K562 (cell line): ENCODE measurements around the gene KCTD11. TPM values are rescaled to one million over a fixed set of nuclear protein-coding genes. Genes with fewer than 3 reads are reported as not detected.

Experiments
- ATAC-seq: fragments of 200-7000 bp; cut with Tn5 transposase; 3 replicates; pipeline ENCODE4 v1.9.1; 2020; ENCODE audit warnings: moderate library complexity
- BruUV-seq: library from RNA; stranded (reverse); fragments of 400-500 nt; replicated peaks from 2 replicates; lab custom pipeline; 2021; lab: Mats Ljungman, UMichigan
- CTCF ChIA-PET: fragments of 300-600 bp; formaldehyde crosslinking; extraction: SDS; loops from one replicate; lab custom pipeline; 2021; ENCODE audit warnings: low intra/inter-chr PET ratio; lab: Yijun Ruan, JAX
- POLR2A ChIA-PET: fragments of 300-600, 350-650 bp; sonication (Branson Sonifier 250); formaldehyde crosslinking; extraction: SDS; loops from one replicate; lab custom pipeline; 2021; ENCODE audit warnings: antibody characterized with exemption, inconsistent platforms; lab: Yijun Ruan, JAX
- DNase-seq, 4 experiments: peaks; one replicate each; pipeline versions ENCODE4 v3.0.0 to v3.0.0-alpha.2; 2011 to 2018; ENCODE audit warnings: low spot score in 3 of 4, mixed read lengths in 3 of 4; ENCODE audit errors: extremely low read depth in 1 of 4
- FAIRE-seq: peaks from 2 replicates; lab custom pipeline; 2011; peaks lifted over from hg19 to GRCh38; lab: Jason Lieb, UNC
- H2AFZ ChIP-seq: 2 replicates; pipeline ENCODE4 v1.6.0; 2011; ENCODE audit warnings: low read depth, low read length, control low read depth, inconsistent platforms
- H3K27ac ChIP-seq: fragments of 200-600 bp; 3 replicates; pipeline ENCODE4 v1.8.0; 2011; ENCODE audit warnings: low read depth, mild to moderate bottlenecking, control low read depth, inconsistent platforms, low read length, moderate library complexity, mixed read lengths; ENCODE audit errors: extremely low read depth
- H3K27me3 ChIP-seq, 2 experiments: fragments of 300-600 bp in 1 of 2; 2 replicates in 1 of 2; 3 replicates in 1 of 2; pipeline versions ENCODE4 v1.6.0 to v1.8.0; 2011; ENCODE audit warnings: inconsistent platforms in 2 of 2, low read length in 2 of 2, mild to moderate bottlenecking in 1 of 2, mixed read lengths in 1 of 2, moderate library complexity in 1 of 2; ENCODE audit not compliant: control insufficient read depth in 2 of 2, insufficient read depth in 2 of 2
- H3K36me3 ChIP-seq: fragments of 300-600 bp; 3 replicates; pipeline ENCODE4 v1.8.0; 2011; ENCODE audit warnings: mild to moderate bottlenecking, low read length, inconsistent platforms; ENCODE audit not compliant: control insufficient read depth, insufficient read depth
- H3K4me1 ChIP-seq, 2 experiments: fragments of 200-600 bp in 1 of 2; replicated peaks in 1 of 2; 2 replicates in 1 of 2; 3 replicates in 1 of 2; pipeline versions ENCODE4 v1.5.1 to v1.8.0; 2011; ENCODE audit warnings: inconsistent platforms in 2 of 2, low read length in 2 of 2, mild to moderate bottlenecking in 1 of 2, mixed read lengths in 1 of 2, moderate library complexity in 1 of 2; ENCODE audit not compliant: control insufficient read depth in 2 of 2, insufficient read depth in 2 of 2
- H3K4me2 ChIP-seq: 2 replicates; pipeline ENCODE4 v1.6.1; 2011; ENCODE audit warnings: low read length, control low read depth, inconsistent platforms, mixed read lengths; ENCODE audit not compliant: insufficient read depth
- H3K4me3 ChIP-seq: fragments of 200-600 bp; sonication (generic), shearing (Covaris generic); 2 replicates; pipeline ENCODE4 v1.5.1; 2016; ENCODE audit warnings: control low read depth, inconsistent platforms
- H3K79me2 ChIP-seq: fragments of 200-600 bp; 3 replicates; pipeline ENCODE4 v1.8.0; 2011; ENCODE audit warnings: low read length, inconsistent platforms; ENCODE audit not compliant: control insufficient read depth, insufficient read depth
- H3K9ac ChIP-seq, 2 experiments: 2 replicates each; pipeline versions ENCODE4 v1.6.0 to v1.6.1; 2011; ENCODE audit warnings: low read depth in 2 of 2, low read length in 2 of 2, control low read depth in 1 of 2, inconsistent platforms in 1 of 2, mild to moderate bottlenecking in 1 of 2, mixed read lengths in 1 of 2; ENCODE audit not compliant: insufficient read depth in 1 of 2
- H3K9me1 ChIP-seq: one replicate; pipeline ENCODE4 v1.6.0; 2011; ENCODE audit warnings: inconsistent platforms, mild to moderate bottlenecking, low read length, moderate library complexity; ENCODE audit not compliant: control insufficient read depth, insufficient read depth
- H3K9me3 ChIP-seq: replicated peaks from 2 replicates; pipeline ENCODE4 v1.5.1; 2011; ENCODE audit warnings: low read depth, low read length, inconsistent platforms; ENCODE audit not compliant: control insufficient read depth, insufficient read depth
- H4K20me1 ChIP-seq: replicated peaks from 2 replicates; pipeline ENCODE4 v1.6.1; 2011; ENCODE audit warnings: low read length, inconsistent platforms, mixed read lengths; ENCODE audit not compliant: control insufficient read depth, insufficient read depth
- CXXC5 ChIP-seq: fragments of 250-450 bp; sonication (Bioruptor Pico); IDR thresholded peaks from 2 replicates; pipeline ENCODE4 v1.8.0; 2022; ENCODE audit warnings: inconsistent platforms, mild to moderate bottlenecking, moderate library complexity
- E2F8 ChIP-seq: fragments of 450-650 bp; IDR thresholded peaks from 2 replicates; pipeline ENCODE4 v1.7.1; 2018; ENCODE audit warnings: mild to moderate bottlenecking, low read depth; ENCODE audit not compliant: partially characterized antibody
- JUN ChIP-seq, 2 experiments: sonication (generic) in 1 of 2; formaldehyde crosslinking in 1 of 2; IDR thresholded peaks; 2 replicates each; pipeline versions ENCODE4 v1.6.1 to v1.8.0; 2012 to 2022; ENCODE audit warnings: borderline replicate concordance in 2 of 2, mild to moderate bottlenecking in 2 of 2, improper control_type of control experiment in 1 of 2, low read depth in 1 of 2, low read length in 1 of 2, missing genetic modification reagents in 1 of 2
- KDM4B ChIP-seq, 2 experiments: fragments of 450-650 bp in 1 of 2; sonication (generic) in 1 of 2; IDR thresholded peaks; 2 replicates each; pipeline ENCODE4 v1.6.1; 2016 to 2017; ENCODE audit warnings: borderline replicate concordance in 2 of 2, antibody characterized with exemption in 1 of 2, low read depth in 1 of 2, mild to moderate bottlenecking in 1 of 2
- NONO ChIP-seq, 2 experiments: fragments of 200-400 bp in 1 of 2; fragments of 450-650 bp in 1 of 2; formaldehyde crosslinking in 1 of 2; IDR thresholded peaks; 2 replicates each; pipeline ENCODE4 v1.6.1; 2017; ENCODE audit warnings: low read depth in 2 of 2, mild to moderate bottlenecking in 2 of 2, moderate library complexity in 2 of 2, low read length in 1 of 2
- NR1H2 ChIP-seq: sonication (generic); formaldehyde crosslinking; IDR thresholded peaks from 2 replicates; pipeline ENCODE4 v1.4.0; 2020; ENCODE audit warnings: mild to moderate bottlenecking, missing genetic modification reagents
- POLR2B ChIP-seq: fragments of 450-650 bp; IDR thresholded peaks from 2 replicates; pipeline ENCODE4 v1.6.1; 2018; ENCODE audit warnings: low read depth; ENCODE audit not compliant: partially characterized antibody
- RBM14 ChIP-seq: fragments of 200-400 bp; formaldehyde crosslinking; IDR thresholded peaks from 2 replicates; pipeline ENCODE4 v1.6.1; 2018; ENCODE audit warnings: low read depth, mild to moderate bottlenecking, low read length, moderate library complexity, borderline replicate concordance; ENCODE audit not compliant: insufficient read depth
- SPI1 ChIP-seq: IDR thresholded peaks from 2 replicates; pipeline ENCODE4 v1.6.1; 2011; ENCODE audit warnings: low read depth, low read length, control low read depth, borderline replicate concordance
- TEAD2 ChIP-seq: fragments of 450-650 bp; IDR thresholded peaks from 2 replicates; pipeline ENCODE4 v1.6.1; 2016; ENCODE audit warnings: missing genetic modification characterization, control low read depth, missing compliant biosample characterization
- ZEB2 ChIP-seq: fragments of 450-650 bp; IDR thresholded peaks from 2 replicates; pipeline ENCODE4 v1.6.1; 2016
- ZZZ3 ChIP-seq: fragments of 450-650 bp; IDR thresholded peaks from 2 replicates; pipeline ENCODE4 v1.6.1; 2016; ENCODE audit warnings: antibody characterized with exemption, mild to moderate bottlenecking, moderate library complexity
- WGBS: fragments of 100-300 bp; shearing (Covaris generic); methylation state at CpG from one replicate; pipeline ENCODE4 v1.1.6; 2016; ENCODE audit warnings: low coverage, mixed read lengths; ENCODE audit not compliant: insufficient coverage; ENCODE audit errors: missing lambda C conversion rate; 5-methylcytosine and 5-hydroxymethylcytosine counted together
- in situ Hi-C: fragments of 300-500 bp; cut with MboI; formaldehyde crosslinking; loops from 4 replicates; pipeline ENCODE4 v1.15.0; 2018; ENCODE audit warnings: inconsistent platforms, mixed read lengths
- intact Hi-C: fragments of 100-400 bp; cut with micrococcal nuclease; formaldehyde crosslinking; loops from 2 replicates; pipeline ENCODE4 v1.14.2; 2022
- polyA plus RNA-seq, 8 experiments: library from polyadenylated mRNA; depleted of rRNA in 4 of 8; stranded (reverse) in 5 of 8; unstranded in 3 of 8; fragments of >200 nt; fragmentation: Nextera tagmentation in 2 of 8; fragmentation: Illumina TruSeq in 1 of 8; extraction: Ambion mirVana in 2 of 8; extraction: Trizol in 1 of 8; gene quantifications; 2 replicates each; pipeline versions ENCODE4 v1.2.1 to v1.2.3, GENCODE V29; 2011 to 2014; ENCODE audit warnings: inconsistent platforms in 1 of 8, missing spikeins in 1 of 8
- total RNA-seq, 7 experiments: library from RNA; depleted of rRNA in 6 of 7; stranded (reverse); fragments of >200 nt in 6 of 7; fragmentation: Illumina TruSeq in 2 of 7; extraction: Trizol in 2 of 7; gene quantifications; 2 replicates each; pipeline versions ENCODE4 v1.2.1 to v1.2.3, GENCODE V29; 2011 to 2021; ENCODE audit warnings: low replicate concordance in 1 of 7

The KCTD11 gene
- total and polyA plus RNA-seq, 9 of the 15 experiments (the other 6 are each of a cell fraction or from before 2014, with no cell fraction given): 0.01 to 3.2 (median 2.5) TPM; not detected in 1

- H4K20me1 ChIP-seq: no peaks in the 10 kb centered on the region
- H3K27ac ChIP-seq: no peak overlapping the region
- H3K9me1 ChIP-seq: no peaks in the 10 kb centered on the region
- DNase-seq: no peak
- in situ Hi-C loops: loop anchor here (10.0 kb wide), 1 partner anchor 198 kb away; the partner anchor contains the start of gene TNFSF13
- H3K4me2 ChIP-seq: no peak overlapping the region
- CTCF ChIA-PET: interaction anchor here (1.7 kb wide), 1 partner anchor 203 kb away, joined by 9 read pairs; no protein-coding TSS in a partner anchor
- H3K27me3 ChIP-seq: no peaks in the 10 kb centered on the region
- H3K9ac ChIP-seq: no peak overlapping the region
- H2AFZ ChIP-seq: no peak overlapping the region
- no peaks in the 10 kb centered on the region; the same call in 2 of the 3 replicates for H3K79me2 ChIP-seq
- intact Hi-C loops: loop anchor here (5.0 kb wide), 2 partner anchors 146 to 206 kb away; partner anchors contain the start of gene SENP3
- WGBS: 51% methylated on average over 5 of the region's 8 CpGs
- H3K9me3 ChIP-seq: no peaks in the 10 kb centered on the region
- POLR2A ChIA-PET: interaction anchor here (1.2 to 1.6 kb wide), 2 partner anchors 45 to 129 kb away, joined by 3 to 7 read pairs; no protein-coding TSS in a partner anchor
- peaks cover 0 to 31% of the 10 kb centered on the region in 2 experiments; a peak in 3 of 5 replicates for H3K4me1 ChIP-seq
- TF ChIP-seq SPI1 (no peak), NR1H2 (no peak)
- TF ChIP-seq, all 486 proteins: peak for 0
- FAIRE-seq (no peak), ATAC-seq (no peak)
- Histone ChIP-seq H3K36me3 (no peaks in the 10 kb centered on the region), H3K4me3 (no peak overlapping the region)
- BruUV-seq: no TSS peak
Observed at GRCh38 chr17:7356756-7357155, 4.8 kb downstream of the KCTD11 start.

- Histone ChIP-seq H3K9me1 (no peaks in the 10 kb centered on the region), H3K4me2 (no peak overlapping the region), H3K36me3 (no peaks in the 10 kb centered on the region), H3K79me2 (no peaks in the 10 kb centered on the region; the same call in 2 of the 3 replicates), H3K9ac (no peak overlapping the region), H3K9me3 (no peaks in the 10 kb centered on the region), H3K4me3 (no peak overlapping the region), H3K4me1 (peaks cover 0 to 25% of the 10 kb centered on the region in 2 experiments; a peak in 3 of 5 replicates), H2AFZ (no peak overlapping the region), H4K20me1 (no peaks in the 10 kb centered on the region), H3K27ac (no peak overlapping the region), H3K27me3 (no peaks in the 10 kb centered on the region)
- in situ Hi-C loops: loop anchor here (10.0 kb wide), 1 partner anchor 197 kb away; the partner anchor contains the start of gene TNFSF13
- DNase-seq (no peak), ATAC-seq (no peak), FAIRE-seq (no peak)
- ChIA-PET POLR2A (interaction anchor here (1.1 to 1.6 kb wide), 2 partner anchors 13 to 128 kb away, joined by 3 to 7 read pairs; no protein-coding TSS in a partner anchor), CTCF (no interaction called here)
- 15% methylated on average over 2 of the region's 2 CpGs for WGBS
- BruUV-seq: no TSS peak
- intact Hi-C loops: loop anchor here (5.0 kb wide), 2 partner anchors 145 to 205 kb away; partner anchors contain the start of gene SENP3
- TF ChIP-seq JUN (IDR thresholded peaks at IDR 0.05; ENCODE audit: borderline replicate concordance, low read depth, low read length) (no peak), JUN (CRISPR knock-in tag; IDR thresholded peaks at IDR 0.05; ENCODE audit: borderline replicate concordance) (no peak), POLR2B (no peak), NONO (IDR thresholded peaks at IDR 0.05; ENCODE audit: low read depth in 2 of 2, low read length in 1 of 2) (no peak), CXXC5 (no peak), TEAD2 (tag) (no peak), E2F8 (no peak), ZZZ3 (no peak), ZEB2 (no peak), KDM4B (IDR thresholded peaks at IDR 0.05; ENCODE audit: borderline replicate concordance in 2 of 2, low read depth in 1 of 2) (no peak), RBM14 (no peak)
Observed at GRCh38 chr17:7357381-7357780, 5.4 kb downstream of the KCTD11 start.
